NK-92 treated with Interleukin-12 subunit alpha and Interleukin-12 subunit beta, amount 100 ng/mL, for 24 hours (cell line): ENCODE results near the gene INHBB.
"Not testable (repeated sequence)": the region's sequence is repeated elsewhere in the genome, so short reads cannot be mapped to it uniquely, and the experiment has no call there.

Experiments used
- DNase-seq: peaks from one replicate; lab custom pipeline; 2025; lab: John Stamatoyannopoulos, UW

INHBB gene

GRCh38 chr2:120316528-120317179 lies 29.3 kb upstream of the INHBB start:
- no peak for DNase-seq

- DNase-seq = no peak
These were observed 28.8 kb upstream of the INHBB start for GRCh38 chr2:120317180-120317533.

- no peak for DNase-seq
These were observed 28.0 kb upstream of the INHBB start for GRCh38 chr2:120317916-120318315.

GRCh38 chr2:120318626-120319025 lies 27.3 kb upstream of the INHBB start:
- DNase-seq = no peak

- DNase-seq = no peak
These were observed 26.8 kb upstream of the INHBB start for GRCh38 chr2:120319123-120319522.

GRCh38 chr2:120319686-120320317 lies 26.1 kb upstream of the INHBB start:
- no peak for DNase-seq

- no peak for DNase-seq
These were observed 25.6 kb upstream of the INHBB start for GRCh38 chr2:120320318-120320851.

- not testable (repeated sequence) for DNase-seq
These were observed 24.9 kb upstream of the INHBB start for GRCh38 chr2:120320887-120321556.

GRCh38 chr2:120321721-120322284 lies 24.1 kb upstream of the INHBB start:
- DNase-seq = no peak

GRCh38 chr2:120322329-120322728 lies 23.6 kb upstream of the INHBB start:
- no peak for DNase-seq

- DNase-seq = no peak
These were observed 22.7 kb upstream of the INHBB start for GRCh38 chr2:120323214-120323613.

- DNase-seq = no peak
These were observed 22.0 kb upstream of the INHBB start for GRCh38 chr2:120323807-120324399.

- no peak for DNase-seq
These were observed 21.0 kb upstream of the INHBB start for GRCh38 chr2:120324933-120325332.

GRCh38 chr2:120326066-120326465 lies 19.9 kb upstream of the INHBB start:
- DNase-seq = no peak

GRCh38 chr2:120330946-120331822 lies 14.8 kb upstream of the INHBB start:
- no peak for DNase-seq

GRCh38 chr2:120331903-120332302 lies 14.0 kb upstream of the INHBB start:
- DNase-seq = no peak

- DNase-seq = no peak
These were observed 13.6 kb upstream of the INHBB start for GRCh38 chr2:120332384-120332783.

- DNase-seq = no peak
These were observed 11.9 kb upstream of the INHBB start for GRCh38 chr2:120334068-120334467.

GRCh38 chr2:120336749-120337148 lies 9.2 kb upstream of the INHBB start:
- DNase-seq = no peak

GRCh38 chr2:120338015-120338414 lies 7.9 kb upstream of the INHBB start:
- no peak for DNase-seq

- no peak for DNase-seq
These were observed 4.0 kb upstream of the INHBB start for GRCh38 chr2:120341977-120342376.
